ENCODE measurements around the gene NT5C1B.
"Not testable (repeated sequence)": the region's sequence is repeated elsewhere in the genome, so short reads cannot be mapped to it uniquely, and the experiment has no call there.

Gene NT5C1B

GRCh38 chr2:18589354-18589753, at the start of gene NT5C1B:
Gene NT5C1B (minus strand): TSS chr2:18589569. CDS start chr2:18589468, 101 bp downstream.
- DNase-seq: no peak

DNA sequence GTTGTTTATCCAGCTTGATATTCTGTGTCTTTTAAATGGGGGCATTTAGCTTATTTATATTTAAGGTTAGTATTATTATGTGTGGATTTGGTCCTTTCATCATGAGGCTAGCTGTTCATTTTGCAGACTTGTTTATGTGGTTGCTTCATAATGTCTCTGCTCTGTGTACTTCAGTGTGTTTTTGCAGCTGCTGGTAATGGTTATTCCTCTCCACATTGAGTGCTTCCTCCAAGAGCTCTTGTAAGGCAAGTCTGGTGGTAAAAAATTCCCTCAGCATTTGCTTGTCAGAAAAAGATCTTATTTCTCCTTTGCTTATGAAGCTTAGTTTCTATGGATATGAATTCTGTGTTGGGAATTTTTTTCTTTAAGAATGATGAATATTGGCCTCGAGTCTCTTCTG, 47.8 kb upstream of the NT5C1B start:
- DNase-seq: no peak

- not testable (repeated sequence) for DNase-seq
Measured at GRCh38 chr2:18632699-18633098, 43.3 kb upstream of the NT5C1B start.

GRCh38 chr2:18630941-18631340, 41.6 kb upstream of the NT5C1B start:
- DNase-seq: no peak

DNA sequence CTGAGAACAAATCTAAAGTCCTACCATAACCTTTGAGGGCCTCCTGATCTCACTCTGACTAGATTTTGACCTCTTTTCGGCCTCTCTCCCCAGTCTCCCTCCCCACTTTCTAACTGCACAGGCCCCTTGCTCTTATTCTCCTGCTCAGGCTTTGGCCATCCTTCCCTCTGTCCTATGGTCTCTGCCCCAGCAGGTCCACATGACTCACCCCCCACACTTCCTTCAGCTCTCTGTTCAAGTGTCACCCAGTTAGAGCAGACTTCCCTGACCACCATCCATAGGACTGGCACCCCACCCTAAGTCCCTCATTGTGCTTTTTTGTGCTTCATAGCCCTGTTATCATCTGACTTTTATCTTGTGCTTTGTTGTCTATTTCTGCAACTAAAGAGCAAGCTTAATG, 41.2 kb upstream of the NT5C1B start:
- no peak for DNase-seq

DNA sequence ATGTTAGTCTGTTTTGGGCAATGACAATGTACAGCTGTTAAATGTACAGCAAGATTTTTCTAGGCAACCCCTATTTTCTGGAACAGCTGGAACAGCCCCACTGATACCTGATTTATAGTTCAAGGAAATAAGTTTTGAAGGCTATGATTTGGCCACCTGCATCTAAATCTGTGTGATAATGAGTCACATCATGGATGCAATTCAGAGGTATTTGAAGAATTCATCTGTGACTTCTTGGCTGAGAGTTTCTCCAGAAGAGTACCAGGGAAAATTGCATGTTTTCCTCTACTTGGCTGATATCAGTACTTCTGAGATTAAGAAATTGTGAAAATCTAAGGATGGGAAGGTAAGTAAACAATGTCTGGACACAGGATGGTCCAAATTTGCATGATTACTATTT, 40.7 kb upstream of the NT5C1B start:
- DNase-seq: no peak

- no peak for DNase-seq
Measured at GRCh38 chr2:18626958-18627650, 37.7 kb upstream of the NT5C1B start.

DNA sequence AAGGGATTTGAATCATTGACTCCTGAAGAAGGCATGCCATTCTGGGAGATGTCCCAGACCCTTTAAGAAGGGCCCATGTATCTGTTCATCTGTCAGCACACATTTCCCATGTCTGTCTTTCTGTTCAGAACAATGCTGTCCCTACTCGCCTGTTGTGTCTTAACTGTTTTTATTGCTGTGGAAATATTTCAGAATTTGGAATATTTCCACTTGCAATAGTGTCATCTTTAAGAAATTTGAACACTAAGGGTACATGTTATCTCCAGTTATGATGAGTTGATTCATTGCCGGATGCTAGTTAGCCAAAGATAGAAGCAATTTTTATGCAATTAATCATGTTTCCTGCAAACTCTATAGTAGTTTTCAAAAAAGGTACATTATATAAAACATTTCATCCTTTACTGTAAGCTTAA, 36.9 kb upstream of the NT5C1B start:
- DNase-seq: no peak

GRCh38 chr2:18625563-18625962, 36.2 kb upstream of the NT5C1B start:
- DNase-seq: no peak

DNA sequence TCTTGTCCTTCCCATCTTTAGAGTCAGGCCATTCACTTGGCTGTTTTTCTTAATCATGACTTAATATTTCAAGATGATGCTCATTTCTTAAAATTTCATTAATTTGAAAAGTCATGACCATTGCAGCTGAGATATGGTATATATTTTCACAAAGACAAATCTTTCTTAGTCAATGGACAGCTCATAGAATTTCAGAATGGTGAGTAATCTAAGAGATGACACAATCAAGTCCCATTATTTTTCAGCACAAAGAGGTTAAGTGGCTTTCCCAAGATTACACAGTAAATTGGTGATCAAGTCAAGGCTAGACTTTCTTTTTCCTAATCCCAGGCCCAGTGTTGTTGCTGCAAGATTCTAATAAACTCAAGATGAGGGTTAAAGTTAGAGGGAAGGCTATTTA, 34.4 kb upstream of the NT5C1B start:
- DNase-seq: no peak

- DNase-seq: no peak
Measured at GRCh38 chr2:18620867-18621632, 31.7 kb upstream of the NT5C1B start.

DNA sequence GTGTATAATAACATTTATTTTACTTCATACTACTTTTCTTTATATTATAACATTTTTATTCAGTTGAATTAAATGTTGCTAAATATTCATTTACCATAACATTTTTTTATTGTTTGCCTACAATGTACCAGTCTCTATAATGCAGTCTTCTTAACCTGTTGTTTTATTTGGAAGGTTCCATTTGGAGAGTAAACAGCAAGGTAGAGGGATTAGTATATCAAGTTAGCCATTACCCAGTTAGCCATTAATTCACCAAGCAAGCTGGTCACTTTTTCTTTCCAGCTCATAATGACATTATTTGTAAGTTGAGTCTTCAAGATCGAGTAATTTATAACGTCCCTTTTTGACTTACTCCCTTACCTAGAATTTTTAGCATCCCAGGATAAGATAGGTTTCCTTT, 29.7 kb upstream of the NT5C1B start:
- DNase-seq: no peak

- DNase-seq: no peak
Measured at GRCh38 chr2:18614041-18614440, 24.7 kb upstream of the NT5C1B start.

GRCh38 chr2:18612133-18612532, 22.8 kb upstream of the NT5C1B start:
- DNase-seq: no peak

DNA sequence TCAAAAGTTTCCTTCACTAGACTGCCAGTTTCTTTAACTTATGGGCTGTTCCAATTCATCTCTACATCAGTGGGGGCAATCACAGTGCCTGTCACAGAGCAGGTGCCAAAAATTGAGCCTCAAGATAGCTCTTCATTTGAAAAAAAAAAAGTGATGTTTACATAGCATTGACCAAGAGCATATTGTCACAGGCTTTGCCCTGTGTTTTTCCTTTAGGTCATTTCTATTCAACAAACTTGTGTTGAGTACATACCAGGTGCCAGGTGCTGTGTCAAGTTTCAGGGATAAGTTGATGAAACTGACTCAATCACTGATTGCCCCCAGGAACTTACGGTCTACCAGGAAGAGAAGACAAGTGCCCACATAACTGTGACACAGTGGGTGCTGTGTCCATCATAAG, 22.2 kb upstream of the NT5C1B start:
- DNase-seq: no peak

GRCh38 chr2:18611184-18611583, 21.8 kb upstream of the NT5C1B start:
- DNase-seq: no peak

DNA sequence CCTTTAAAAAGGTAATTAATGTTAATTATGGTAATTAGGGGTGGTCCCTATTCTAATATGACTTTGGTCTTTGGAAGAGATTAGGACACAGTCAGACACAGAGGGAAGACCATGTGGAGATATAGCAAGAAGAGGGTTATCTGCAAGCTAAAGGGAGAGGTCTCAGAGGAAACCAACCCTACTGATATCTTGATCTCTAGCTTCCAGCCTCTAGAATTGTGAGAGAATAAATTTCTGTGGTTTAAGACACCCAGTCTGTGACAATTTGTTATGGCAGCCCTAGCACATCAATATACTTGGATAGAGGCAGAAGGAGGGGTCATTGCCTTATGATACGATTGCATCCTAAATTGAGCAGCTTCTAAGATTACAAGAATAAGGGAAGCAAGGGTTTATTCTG, 21.3 kb upstream of the NT5C1B start:
- DNase-seq: no peak

DNA sequence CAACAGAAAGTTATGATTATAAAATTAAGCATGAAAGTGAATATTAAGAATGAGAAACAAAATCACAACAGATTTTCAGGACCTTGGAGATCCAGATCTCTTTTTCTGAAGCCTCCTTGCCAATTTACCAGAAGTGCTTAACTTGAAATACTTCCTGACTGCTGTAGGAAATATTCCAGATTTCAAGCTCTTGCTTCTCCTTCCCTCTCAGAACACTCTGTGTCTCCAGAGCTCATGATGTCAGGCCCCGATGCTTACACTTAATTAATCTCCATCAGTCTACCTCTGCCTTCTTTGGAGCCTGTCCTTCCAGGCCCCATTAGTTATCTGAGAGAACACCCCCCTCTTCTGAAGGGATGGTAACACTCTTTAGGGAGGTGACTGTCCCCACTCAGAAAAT, 20.7 kb upstream of the NT5C1B start:
- no peak for DNase-seq

DNA sequence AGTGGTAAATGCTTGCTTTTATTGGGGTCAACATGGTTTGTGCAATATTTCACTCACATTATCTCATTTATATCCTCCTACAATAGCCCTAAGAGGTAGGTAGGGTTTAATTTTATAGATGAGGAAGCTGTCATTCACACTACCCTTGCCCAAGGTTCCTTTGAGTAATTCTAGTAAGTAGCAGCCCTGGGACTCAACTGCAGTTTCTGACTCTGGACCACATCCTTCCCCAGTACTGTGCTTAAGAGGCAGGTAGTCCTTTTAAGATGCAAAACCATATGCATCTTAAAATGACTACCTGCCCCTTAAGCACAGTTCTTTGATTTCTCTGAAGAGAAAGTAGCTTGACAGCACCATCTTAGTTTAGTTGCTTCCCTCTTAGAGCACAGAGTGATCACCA, 15.7 kb upstream of the NT5C1B start:
- no peak for DNase-seq

- no peak for DNase-seq
Measured at GRCh38 chr2:18604531-18604885, 15.1 kb upstream of the NT5C1B start.

DNA sequence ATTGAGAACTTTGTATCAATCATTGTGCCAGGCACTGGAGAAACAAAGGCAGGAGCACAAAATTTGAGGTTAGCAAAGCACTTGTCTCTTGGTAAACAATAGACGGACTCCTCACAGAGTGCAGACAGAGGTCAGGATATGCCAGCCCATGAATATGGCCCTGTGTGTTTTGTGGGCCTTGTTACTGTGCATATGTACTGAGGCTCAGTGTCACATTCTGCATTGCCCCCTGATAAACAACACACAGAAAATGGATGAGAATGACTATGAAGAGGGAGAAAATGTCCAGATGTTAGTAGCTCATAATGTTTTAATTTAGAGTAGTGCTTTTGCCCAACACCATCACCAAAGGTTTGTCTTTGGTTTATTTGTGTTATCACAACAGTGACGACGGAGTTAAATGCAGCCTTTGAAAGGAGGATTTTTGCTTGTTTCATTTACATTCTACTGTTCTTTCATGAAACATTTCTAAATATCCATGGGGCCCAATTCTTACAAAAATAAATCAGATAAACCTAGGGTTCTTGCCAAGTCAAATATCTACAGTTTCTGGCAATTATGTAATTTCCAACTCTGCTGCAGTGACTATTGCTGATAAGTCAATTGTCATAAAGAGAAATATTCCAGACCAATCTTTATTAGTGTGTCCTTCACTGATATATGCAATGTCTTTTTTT, 14.6 kb upstream of the NT5C1B start:
- DNase-seq: no peak

- no peak for DNase-seq
Measured at GRCh38 chr2:18602298-18602697, 12.9 kb upstream of the NT5C1B start.

GRCh38 chr2:18600255-18600613, 10.9 kb upstream of the NT5C1B start:
- no peak for DNase-seq
